HCT116 (cell line): ENCODE results near the gene GJB4.

Experiments
- ATF3 ChIP-seq: IDR thresholded peaks from 2 replicates; pipeline ENCODE4 v1.6.1; 2012
- CTCF ChIP-seq, 3 experiments: fragments of 200-600 bp in 1 of 3; sonication (generic) in 1 of 3; IDR thresholded peaks in 2 of 3; conservative IDR thresholded peaks in 1 of 3; 2 replicates each; pipeline ENCODE4 v1.5.1; 2012 to 2017; ENCODE audit warnings: low read depth in 2 of 3, low read length in 2 of 3, antibody characterized with exemption in 1 of 3, borderline replicate concordance in 1 of 3, control low read depth in 1 of 3, mild to moderate bottlenecking in 1 of 3, mixed read lengths in 1 of 3, mixed run types in 1 of 3, moderate library complexity in 1 of 3; ENCODE audit not compliant: insufficient read depth in 1 of 3
- EGR1 ChIP-seq: IDR thresholded peaks from 2 replicates; pipeline ENCODE4 v1.6.1; 2012; ENCODE audit warnings: low read depth
- ELF1 ChIP-seq: IDR thresholded peaks from 2 replicates; pipeline ENCODE4 v1.6.1; 2012; ENCODE audit warnings: low read depth, borderline replicate concordance
- EZH2 ChIP-seq: fragments of 200-600 bp; sonication (generic); IDR thresholded peaks from 2 replicates; pipeline ENCODE4 v1.6.1; 2017; ENCODE audit warnings: antibody characterized with exemption, mixed run types
- JUND ChIP-seq: IDR thresholded peaks from 2 replicates; pipeline ENCODE4 v1.6.1; 2012
- MAX ChIP-seq: IDR thresholded peaks from 2 replicates; pipeline ENCODE4 v1.6.1; 2012
- POLR2A ChIP-seq: IDR thresholded peaks from 2 replicates; pipeline ENCODE4 v1.7.0; 2011; ENCODE audit warnings: borderline replicate concordance; ENCODE audit not compliant: insufficient read depth, insufficient read length; ENCODE audit errors: extremely low read depth
- POLR2AphosphoS5 ChIP-seq: IDR thresholded peaks from 2 replicates; pipeline ENCODE4 v1.6.1; 2011; ENCODE audit warnings: mild to moderate bottlenecking, low read depth, low read length, moderate library complexity
- RAD21 ChIP-seq: IDR thresholded peaks from 2 replicates; pipeline ENCODE4 v1.6.1; 2012; ENCODE audit warnings: low read depth, mild to moderate bottlenecking
- REST ChIP-seq: IDR thresholded peaks from 2 replicates; pipeline ENCODE4 v1.6.1; 2012; ENCODE audit warnings: low read depth
- SIN3A ChIP-seq: IDR thresholded peaks from 2 replicates; pipeline ENCODE4 v1.6.1; 2012; ENCODE audit warnings: low read depth
- YY1 ChIP-seq: IDR thresholded peaks from 2 replicates; pipeline ENCODE4 v1.6.1; 2011; ENCODE audit warnings: low read length, low read depth, moderate library complexity, mild to moderate bottlenecking; ENCODE audit not compliant: insufficient replicate concordance; ENCODE audit errors: extremely low read depth
- ZNF274 ChIP-seq: fragments of 200-500 bp; sonication (Bioruptor generic); IDR thresholded peaks from 2 replicates; pipeline ENCODE4 v1.6.1; 2014; ENCODE audit warnings: mild to moderate bottlenecking, low read depth, low read length, inconsistent platforms

- TF ChIP-seq POLR2AphosphoS5 (no peak), RAD21 (no peak), REST (no peak), CTCF (IDR thresholded peaks at IDR 0.05 in 2 of 3, conservative IDR thresholded peaks at IDR 0.05 in 1 of 3; ENCODE audit: borderline replicate concordance in 1 of 3, insufficient read depth in 1 of 3, low read depth in 2 of 3, low read length in 2 of 3) (no peak), JUND (no peak), POLR2A (no peak), EZH2 (no peak), ATF3 (no peak), ZNF274 (no peak), YY1 (no peak), MAX (no peak), SIN3A (no peak), EGR1 (no peak), ELF1 (no peak)
Observed at GRCh38 chr1:34745666-34746065, 13.9 kb upstream of the GJB4 start.
